ENCODE data around the gene SLC45A3. TPM values are rescaled to one million over a fixed set of nuclear protein-coding genes. Genes with fewer than 3 reads are reported as not detected.
A peak's percentile ranks its signal among the peaks of the same experiment; 100 is the strongest.

Gene SLC45A3, protein sequence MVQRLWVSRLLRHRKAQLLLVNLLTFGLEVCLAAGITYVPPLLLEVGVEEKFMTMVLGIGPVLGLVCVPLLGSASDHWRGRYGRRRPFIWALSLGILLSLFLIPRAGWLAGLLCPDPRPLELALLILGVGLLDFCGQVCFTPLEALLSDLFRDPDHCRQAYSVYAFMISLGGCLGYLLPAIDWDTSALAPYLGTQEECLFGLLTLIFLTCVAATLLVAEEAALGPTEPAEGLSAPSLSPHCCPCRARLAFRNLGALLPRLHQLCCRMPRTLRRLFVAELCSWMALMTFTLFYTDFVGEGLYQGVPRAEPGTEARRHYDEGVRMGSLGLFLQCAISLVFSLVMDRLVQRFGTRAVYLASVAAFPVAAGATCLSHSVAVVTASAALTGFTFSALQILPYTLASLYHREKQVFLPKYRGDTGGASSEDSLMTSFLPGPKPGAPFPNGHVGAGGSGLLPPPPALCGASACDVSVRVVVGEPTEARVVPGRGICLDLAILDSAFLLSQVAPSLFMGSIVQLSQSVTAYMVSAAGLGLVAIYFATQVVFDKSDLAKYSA
- 5.4 TPM for polyA plus RNA-seq (2012; ENCODE audit: insufficient read length, low read depth)

DNA sequence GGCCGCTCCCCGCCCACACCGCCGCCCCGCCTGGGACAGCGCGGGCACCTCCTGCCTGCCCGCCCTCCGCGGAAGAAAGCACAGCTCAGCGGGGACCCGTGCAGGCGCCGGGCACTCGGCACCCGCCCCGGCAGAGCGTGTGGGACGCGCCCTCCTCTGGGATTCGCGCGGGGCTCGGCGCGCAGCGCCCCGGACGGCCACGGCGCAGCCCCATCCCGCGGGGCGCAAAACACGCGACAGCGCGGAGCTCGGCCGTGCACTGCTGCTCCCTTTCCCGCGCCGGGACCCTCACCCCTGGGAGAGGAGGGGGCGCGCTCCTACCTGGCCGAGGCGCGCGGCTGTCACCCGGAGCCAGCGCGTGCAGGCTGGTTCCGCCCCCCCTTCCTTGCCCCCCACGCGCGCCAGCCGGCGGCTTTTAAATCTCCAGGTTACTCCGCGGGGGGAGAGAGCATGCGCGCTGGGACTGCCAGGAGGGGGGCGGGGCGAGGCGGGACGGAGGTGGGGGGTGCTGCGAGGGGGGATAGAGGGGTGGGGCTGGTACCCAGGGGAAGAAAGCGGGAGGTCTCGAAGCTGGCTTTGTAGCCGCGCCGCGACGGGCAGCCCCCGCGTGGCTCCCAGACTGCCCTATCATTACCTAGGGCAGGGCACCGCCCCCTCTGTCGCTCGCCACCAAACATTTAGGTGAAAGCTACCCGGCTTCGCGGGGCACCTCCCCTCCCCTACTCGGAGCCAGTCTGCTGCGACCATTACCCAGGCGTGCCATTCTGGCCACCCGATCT lies at the start of gene SLC45A3:
Gene SLC45A3 (minus strand): TSS at position 437 of the 779 bp plus-strand sequence. CDS start 15,853 bp downstream, outside the sequence.
- TF ChIP-seq SIN3A (IDR thresholded peaks at IDR 0.05; ENCODE audit: borderline replicate concordance, insufficient read depth, low read length) (0 out of 2 replicates have a peak, but pooled peaks have one; percentile 2), FOXP2 (optimal IDR thresholded peaks at IDR 0.05; ENCODE audit: borderline replicate concordance, extremely low read depth, extremely low read length, insufficient read depth) (no peak), POLR2AphosphoS5 (IDR thresholded peaks at IDR 0.05; ENCODE audit: low read depth, low read length) (no peak)
- TF ChIP-seq, protein P1, sequence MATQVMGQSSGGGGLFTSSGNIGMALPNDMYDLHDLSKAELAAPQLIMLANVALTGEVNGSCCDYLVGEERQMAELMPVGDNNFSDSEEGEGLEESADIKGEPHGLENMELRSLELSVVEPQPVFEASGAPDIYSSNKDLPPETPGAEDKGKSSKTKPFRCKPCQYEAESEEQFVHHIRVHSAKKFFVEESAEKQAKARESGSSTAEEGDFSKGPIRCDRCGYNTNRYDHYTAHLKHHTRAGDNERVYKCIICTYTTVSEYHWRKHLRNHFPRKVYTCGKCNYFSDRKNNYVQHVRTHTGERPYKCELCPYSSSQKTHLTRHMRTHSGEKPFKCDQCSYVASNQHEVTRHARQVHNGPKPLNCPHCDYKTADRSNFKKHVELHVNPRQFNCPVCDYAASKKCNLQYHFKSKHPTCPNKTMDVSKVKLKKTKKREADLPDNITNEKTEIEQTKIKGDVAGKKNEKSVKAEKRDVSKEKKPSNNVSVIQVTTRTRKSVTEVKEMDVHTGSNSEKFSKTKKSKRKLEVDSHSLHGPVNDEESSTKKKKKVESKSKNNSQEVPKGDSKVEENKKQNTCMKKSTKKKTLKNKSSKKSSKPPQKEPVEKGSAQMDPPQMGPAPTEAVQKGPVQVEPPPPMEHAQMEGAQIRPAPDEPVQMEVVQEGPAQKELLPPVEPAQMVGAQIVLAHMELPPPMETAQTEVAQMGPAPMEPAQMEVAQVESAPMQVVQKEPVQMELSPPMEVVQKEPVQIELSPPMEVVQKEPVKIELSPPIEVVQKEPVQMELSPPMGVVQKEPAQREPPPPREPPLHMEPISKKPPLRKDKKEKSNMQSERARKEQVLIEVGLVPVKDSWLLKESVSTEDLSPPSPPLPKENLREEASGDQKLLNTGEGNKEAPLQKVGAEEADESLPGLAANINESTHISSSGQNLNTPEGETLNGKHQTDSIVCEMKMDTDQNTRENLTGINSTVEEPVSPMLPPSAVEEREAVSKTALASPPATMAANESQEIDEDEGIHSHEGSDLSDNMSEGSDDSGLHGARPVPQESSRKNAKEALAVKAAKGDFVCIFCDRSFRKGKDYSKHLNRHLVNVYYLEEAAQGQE (IDR thresholded peaks at IDR 0.05; ENCODE audit: insufficient read depth in 1 of 2, low read depth in 2 of 2, low read length in 2 of 2) = no peak

DNA sequence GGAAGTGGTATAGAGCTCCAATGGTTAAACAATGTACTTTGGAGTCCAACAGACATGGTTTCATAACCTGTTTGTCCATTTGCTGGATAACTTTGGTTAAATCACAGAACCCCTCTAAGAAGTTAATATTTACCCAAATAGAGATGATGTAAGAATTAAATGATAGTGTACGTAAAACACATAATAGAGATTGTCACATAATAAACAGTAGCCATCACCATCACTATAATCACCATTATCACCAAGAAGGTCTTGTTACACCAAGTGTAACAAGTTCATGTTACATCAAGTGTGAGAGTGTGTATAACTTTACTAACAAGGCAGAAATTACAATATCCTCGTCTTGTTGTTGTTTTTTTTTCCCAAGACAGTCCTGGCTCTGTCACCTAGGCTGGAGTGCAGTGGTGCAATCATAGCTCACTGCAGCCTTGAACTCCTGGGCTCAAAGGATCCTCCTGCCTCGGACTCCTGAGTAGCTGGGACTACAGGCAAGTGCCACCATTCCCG lies 46.4 kb upstream of the SLC45A3 start:
- TF ChIP-seq SIN3A (IDR thresholded peaks at IDR 0.05; ENCODE audit: borderline replicate concordance, insufficient read depth, low read length) (no peak), FOXP2 (optimal IDR thresholded peaks at IDR 0.05; ENCODE audit: borderline replicate concordance, extremely low read depth, extremely low read length, insufficient read depth) (no peak), TAF1 (IDR thresholded peaks at IDR 0.05; ENCODE audit: borderline replicate concordance, insufficient read depth, low read length) (no peak), POLR2AphosphoS5 (IDR thresholded peaks at IDR 0.05; ENCODE audit: low read depth, low read length) (no peak)
- TF ChIP-seq, protein P1 (IDR thresholded peaks at IDR 0.05; ENCODE audit: insufficient read depth in 1 of 2, low read depth in 2 of 2, low read length in 2 of 2) = no peak

DNA sequence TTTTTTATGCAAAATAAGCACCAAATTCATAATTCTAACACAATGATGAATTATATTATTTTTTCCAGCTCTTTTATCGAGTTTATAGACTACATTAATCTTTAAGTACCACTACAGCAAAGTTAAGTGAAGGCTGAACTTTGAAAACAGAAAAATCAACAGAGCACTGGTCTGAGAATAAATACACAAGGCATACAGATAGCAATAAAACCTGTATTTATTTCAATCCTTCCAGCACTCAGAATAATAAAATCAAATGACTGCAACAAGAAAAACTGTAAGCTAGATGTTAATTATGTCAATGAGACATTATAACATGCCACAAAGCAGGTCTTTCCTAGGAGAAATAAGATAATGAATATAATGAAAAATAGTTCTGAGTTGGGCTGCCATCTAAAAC lies 45.2 kb upstream of the SLC45A3 start:
- TF ChIP-seq, protein P1 (IDR thresholded peaks at IDR 0.05; ENCODE audit: insufficient read depth in 1 of 2, low read depth in 2 of 2, low read length in 2 of 2) = no peak
- TF ChIP-seq SIN3A (IDR thresholded peaks at IDR 0.05; ENCODE audit: borderline replicate concordance, insufficient read depth, low read length) (no peak), FOXP2 (optimal IDR thresholded peaks at IDR 0.05; ENCODE audit: borderline replicate concordance, extremely low read depth, extremely low read length, insufficient read depth) (no peak), TAF1 (IDR thresholded peaks at IDR 0.05; ENCODE audit: borderline replicate concordance, insufficient read depth, low read length) (no peak), POLR2AphosphoS5 (IDR thresholded peaks at IDR 0.05; ENCODE audit: low read depth, low read length) (no peak)

DNA sequence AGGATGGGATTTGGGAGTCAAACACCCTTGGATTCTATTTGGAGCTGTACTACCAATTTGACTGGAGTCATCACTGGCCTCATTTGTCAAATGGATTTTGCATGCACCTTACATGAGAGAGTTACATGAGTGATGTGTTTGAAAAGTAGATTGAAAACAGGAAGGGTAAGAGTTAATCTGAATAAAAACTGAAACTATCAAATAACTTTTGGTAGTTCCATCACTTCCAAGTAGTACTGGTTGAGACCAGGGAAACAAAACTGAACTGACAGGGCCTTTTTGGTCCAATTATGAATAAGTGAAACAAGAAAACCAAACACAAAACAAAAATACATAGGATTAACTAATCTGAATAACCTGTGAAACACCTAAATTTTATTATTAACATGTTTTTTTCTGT lies 39.5 kb upstream of the SLC45A3 start:
- TF ChIP-seq POLR2AphosphoS5 (IDR thresholded peaks at IDR 0.05; ENCODE audit: low read depth, low read length) (no peak), TAF1 (IDR thresholded peaks at IDR 0.05; ENCODE audit: borderline replicate concordance, insufficient read depth, low read length) (no peak)
- TF ChIP-seq, protein P1 (IDR thresholded peaks at IDR 0.05; ENCODE audit: insufficient read depth in 1 of 2, low read depth in 2 of 2, low read length in 2 of 2) = no peak
